Measurements from ENCODE around the gene SPATA24. TPM values are rescaled to one million over a fixed set of nuclear protein-coding genes. Genes with fewer than 3 reads are reported as not detected.

Gene SPATA24
- total RNA-seq, 1 experiment from 2014 or later, result 13.0 TPM

GRCh38 chr5:139376364-139376763 is 27.5 kb downstream of the SPATA24 start:
- no peaks in the 10 kb centered on the region for H3K4me1 ChIP-seq (ENCODE audit: insufficient read depth, low read length)
- H3K14ac ChIP-seq (ENCODE audit: insufficient read depth, low read length), result no peak overlapping the region
- no peaks in the 10 kb centered on the region for H3K27me3 Mint-ChIP-seq (ENCODE audit: low read depth)

More at GRCh38 chr5:139376364-139376763, 27.5 kb downstream of the SPATA24 start:
- no peak overlapping the region for H4K8ac ChIP-seq (replicated peaks; ENCODE audit: insufficient read length, low read depth, low read length)
- Mint-ChIP-seq H3K27ac (no peak overlapping the region; a peak in 1 of 7 replicates), H3K4me3 (no peak overlapping the region), H3K36me3 (ENCODE audit: insufficient read depth in 1 of 3, low read depth in 3 of 3) (peaks cover 6 to 23% (median 8%) of the 10 kb centered on the region in 3 experiments; a peak in 6 of 7 replicates), H3K9me3 (no peaks in the 10 kb centered on the region), H3K4me1 (peaks cover 13 to 17% of the 10 kb centered on the region in 2 experiments; a peak in 3 of 4 replicates)
- H2AK5ac ChIP-seq (ENCODE audit: insufficient read length, low read length), result no peak overlapping the region
- H3K18ac ChIP-seq (ENCODE audit: insufficient read length, low read depth, low read length), result no peak overlapping the region
- H3K4me2 ChIP-seq (ENCODE audit: insufficient read depth, insufficient read length, low read length), result no peak overlapping the region
- H4K91ac ChIP-seq (ENCODE audit: insufficient read length, low read depth, low read length), result no peak overlapping the region
- no peak overlapping the region for H4K5ac ChIP-seq (ENCODE audit: insufficient read length, low read depth, low read length)
- no peak overlapping the region for H3K9ac ChIP-seq (ENCODE audit: extremely low read depth, insufficient read length, low read length)
- H2BK15ac ChIP-seq (ENCODE audit: low read depth, low read length), result no peak overlapping the region
- no peak overlapping the region for H2BK12ac ChIP-seq (ENCODE audit: insufficient read length, low read depth, low read length)
- no peaks in the 10 kb centered on the region for H3K23me2 ChIP-seq (ENCODE audit: insufficient read length, low read depth, low read length, poor library complexity, severe bottlenecking)
- no peak overlapping the region for H2BK120ac ChIP-seq (ENCODE audit: low read depth, low read length, poor library complexity, severe bottlenecking)
- no peaks in the 10 kb centered on the region for H3K79me2 ChIP-seq (ENCODE audit: insufficient read depth, low read length)
- no peak overlapping the region for H3K27ac ChIP-seq (ENCODE audit: insufficient read length, low read depth, low read length)
- H2AFZ ChIP-seq (ENCODE audit: low read length), result no peak overlapping the region
- no peaks in the 10 kb centered on the region for H3K9me3 ChIP-seq (ENCODE audit: control insufficient read depth, low read depth, low read length)
- no peaks in the 10 kb centered on the region for H3K79me1 ChIP-seq (ENCODE audit: insufficient read depth, low read depth, low read length, poor library complexity, severe bottlenecking)
- TF ChIP-seq CTCF (conservative IDR thresholded peaks at IDR 0.05), result no peak
- no peak overlapping the region for H2BK20ac ChIP-seq (ENCODE audit: low read depth, low read length, poor library complexity, severe bottlenecking)
- H4K20me1 ChIP-seq (ENCODE audit: control insufficient read depth, insufficient read depth, insufficient read length), result no peaks in the 10 kb centered on the region
- no peak for DNase-seq
- H3K23ac ChIP-seq (ENCODE audit: insufficient read length, low read depth, low read length), result no peak overlapping the region
- WGBS (ENCODE audit: extremely low coverage, insufficient read length, low lambda C conversion rate), result no CpG with 5 or more reads among the region's 7 CpGs
- no peaks in the 10 kb centered on the region for H3K27me3 ChIP-seq (ENCODE audit: insufficient read depth, low read length)
- H3T11ph ChIP-seq (ENCODE audit: low read length), result no peak overlapping the region
- no peak overlapping the region for H3K4ac ChIP-seq (ENCODE audit: low read depth, low read length)
- no peak overlapping the region for H2BK5ac ChIP-seq (ENCODE audit: insufficient read length, low read length)
- no peak overlapping the region for H3K56ac ChIP-seq (ENCODE audit: insufficient read length, low read depth, low read length)
